HAP-1 (cell line): ENCODE data around the gene HES3.

Experiments used
- DNase-seq, 2 experiments: peaks; one replicate each; pipeline ENCODE4 v3.0.0-alpha.2; 2016 to 2020; ENCODE audit warnings: low spot score in 2 of 2
- H3K27me3 ChIP-seq: fragments of 250-450 bp; sonication (Bioruptor Pico); 2 replicates; pipeline ENCODE4 v1.5.1; 2020; ENCODE audit warnings: low read depth, mild to moderate bottlenecking, moderate library complexity
- H3K36me3 ChIP-seq: fragments of 250-450 bp; sonication (Bioruptor Pico); replicated peaks from 2 replicates; pipeline ENCODE4 v1.5.1; 2020; ENCODE audit warnings: mild to moderate bottlenecking
- H3K4me1 ChIP-seq: fragments of 250-450 bp; sonication (Bioruptor Pico); 2 replicates; pipeline ENCODE4 v1.5.1; 2020; ENCODE audit warnings: mild to moderate bottlenecking
- H3K4me3 ChIP-seq: fragments of 250-450 bp; sonication (Bioruptor Pico); 2 replicates; pipeline ENCODE4 v1.5.1; 2020; ENCODE audit warnings: mild to moderate bottlenecking, moderate library complexity
- H3K9me3 ChIP-seq: fragments of 250-450 bp; sonication (Bioruptor Pico); 2 replicates; pipeline ENCODE4 v1.5.1; 2020; ENCODE audit warnings: mild to moderate bottlenecking, moderate library complexity
- in situ Hi-C: fragments of 300-500 bp; cut with MboI; formaldehyde crosslinking; loops from 3 replicates; pipeline ENCODE4 v1.14.3; 2020; ENCODE audit warnings: low sequenced_read_pairs, inconsistent platforms, mixed read lengths

The HES3 gene

GRCh38 chr1:6269720-6270400, 25.9 kb downstream of the HES3 start:
- in situ Hi-C loops: no loop called here
- DNase-seq: no peak
- Histone ChIP-seq H3K36me3 (peaks cover 10% of the 10 kb centered on the region), H3K4me3 (no peak overlapping the region), H3K9me3 (no peaks in the 10 kb centered on the region), H3K27me3 (no peaks in the 10 kb centered on the region), H3K4me1 (no peaks in the 10 kb centered on the region)

GRCh38 chr1:6270401-6270800, 26.4 kb downstream of the HES3 start:
- Histone ChIP-seq H3K4me1 (no peaks in the 10 kb centered on the region), H3K9me3 (no peaks in the 10 kb centered on the region), H3K36me3 (peaks cover 10% of the 10 kb centered on the region), H3K4me3 (no peak overlapping the region), H3K27me3 (no peaks in the 10 kb centered on the region)
- no peak for DNase-seq
- in situ Hi-C loops: no loop called here

GRCh38 chr1:6271006-6271405, 27.0 kb downstream of the HES3 start:
- H3K27me3 ChIP-seq: no peaks in the 10 kb centered on the region
- H3K4me3 ChIP-seq: no peak overlapping the region
- no peak for DNase-seq
- H3K4me1 ChIP-seq: no peaks in the 10 kb centered on the region
- in situ Hi-C loops: no loop called here
- H3K9me3 ChIP-seq: no peaks in the 10 kb centered on the region
- peaks cover 10% of the 10 kb centered on the region for H3K36me3 ChIP-seq

- Histone ChIP-seq H3K36me3 (peaks cover 10% of the 10 kb centered on the region), H3K4me1 (no peaks in the 10 kb centered on the region), H3K4me3 (no peak overlapping the region), H3K9me3 (no peaks in the 10 kb centered on the region), H3K27me3 (no peaks in the 10 kb centered on the region)
- in situ Hi-C loops: no loop called here
- DNase-seq: no peak
Measured at GRCh38 chr1:6271554-6271953, 27.6 kb downstream of the HES3 start.

DNA sequence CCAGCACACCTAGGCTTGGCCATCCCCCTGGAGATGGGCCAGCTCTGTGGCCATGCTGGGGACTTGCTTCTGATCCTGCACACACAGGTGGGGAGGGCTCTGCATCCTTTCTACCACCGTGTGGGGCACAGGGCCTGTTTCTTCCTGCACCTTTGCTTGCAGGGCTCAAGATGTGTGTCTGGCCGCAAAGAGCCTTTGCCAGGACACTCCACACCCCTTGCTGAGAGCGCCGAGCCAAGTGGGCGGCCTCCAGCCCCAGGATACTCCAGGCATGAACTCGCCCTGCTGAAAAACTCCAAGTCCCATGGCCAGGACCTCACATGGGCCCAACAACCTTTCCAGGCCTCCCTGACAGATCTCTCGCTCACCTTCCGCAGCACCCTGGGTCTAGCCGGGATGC, 28.5 kb downstream of the HES3 start:
- Histone ChIP-seq H3K9me3 (no peaks in the 10 kb centered on the region), H3K4me1 (no peaks in the 10 kb centered on the region), H3K36me3 (peaks cover 10% of the 10 kb centered on the region), H3K4me3 (no peak overlapping the region), H3K27me3 (no peaks in the 10 kb centered on the region)
- no peak for DNase-seq
- in situ Hi-C loops: no loop called here

GRCh38 chr1:6272868-6273267, 28.9 kb downstream of the HES3 start:
- no peaks in the 10 kb centered on the region for H3K27me3 ChIP-seq
- H3K4me3 ChIP-seq: no peak overlapping the region
- H3K9me3 ChIP-seq: no peaks in the 10 kb centered on the region
- no peaks in the 10 kb centered on the region for H3K4me1 ChIP-seq
- no peak for DNase-seq
- in situ Hi-C loops: no loop called here
- peaks cover 10% of the 10 kb centered on the region for H3K36me3 ChIP-seq

DNA sequence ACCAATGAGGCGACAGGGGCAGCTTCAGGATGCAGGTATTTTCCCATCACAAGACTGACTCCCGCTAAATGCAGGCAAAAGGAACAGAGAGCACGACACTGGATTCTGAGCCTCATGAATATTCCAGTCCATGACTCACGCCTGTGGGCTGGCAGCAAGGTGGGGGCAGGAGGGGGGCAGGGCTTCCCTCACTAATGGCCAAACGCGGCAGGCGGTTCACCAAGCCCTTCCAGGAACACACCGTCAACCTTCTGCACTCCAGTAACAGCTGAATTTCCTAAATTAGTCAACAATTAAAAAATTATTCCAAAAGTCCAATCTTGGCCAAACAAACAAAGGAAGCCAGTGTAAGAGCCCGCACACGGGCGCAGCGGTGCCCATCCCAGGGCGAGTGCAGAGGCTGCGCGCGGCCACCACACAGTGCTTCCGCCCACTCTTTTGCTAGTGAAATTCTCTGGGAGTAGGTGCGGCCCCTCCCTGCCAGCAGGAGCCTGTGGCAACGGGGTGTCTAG, 29.5 kb downstream of the HES3 start:
- H3K36me3 ChIP-seq: peaks cover 10% of the 10 kb centered on the region
- H3K9me3 ChIP-seq: no peaks in the 10 kb centered on the region
- no peaks in the 10 kb centered on the region for H3K27me3 ChIP-seq
- in situ Hi-C loops: no loop called here
- H3K4me1 ChIP-seq: no peaks in the 10 kb centered on the region
- no peak overlapping the region for H3K4me3 ChIP-seq
- peak in 1 of 2 experiments; percentile 56 for DNase-seq

DNA sequence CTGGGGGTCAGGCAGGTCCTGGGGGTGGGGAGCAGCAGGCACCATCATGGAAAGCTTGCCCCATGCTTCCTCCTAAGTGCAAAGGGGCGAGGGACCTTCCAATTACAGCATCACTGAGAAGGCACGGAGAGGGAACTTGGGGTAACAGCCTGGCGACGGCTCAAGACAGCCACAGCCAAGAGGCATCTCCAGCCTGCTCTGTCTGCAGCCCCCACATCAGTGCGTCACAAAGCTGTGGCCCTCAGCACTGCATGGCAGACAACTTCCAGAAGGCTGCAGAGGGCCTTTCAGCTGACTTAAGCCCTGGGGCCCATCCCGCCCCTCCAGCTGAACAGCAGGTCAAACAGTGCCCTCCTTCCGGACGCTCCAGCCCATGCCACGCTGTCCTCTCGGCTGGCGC, 30.1 kb downstream of the HES3 start:
- H3K4me1 ChIP-seq: no peaks in the 10 kb centered on the region
- H3K9me3 ChIP-seq: no peaks in the 10 kb centered on the region
- H3K27me3 ChIP-seq: no peaks in the 10 kb centered on the region
- H3K4me3 ChIP-seq: no peak overlapping the region
- H3K36me3 ChIP-seq: peaks cover 10% of the 10 kb centered on the region
- DNase-seq: no peak
- in situ Hi-C loops: no loop called here

GRCh38 chr1:6274622-6275139, 30.7 kb downstream of the HES3 start:
- H3K4me3 ChIP-seq: no peak overlapping the region
- no peaks in the 10 kb centered on the region for H3K27me3 ChIP-seq
- peaks cover 10% of the 10 kb centered on the region for H3K36me3 ChIP-seq
- H3K4me1 ChIP-seq: no peaks in the 10 kb centered on the region
- H3K9me3 ChIP-seq: no peaks in the 10 kb centered on the region
- in situ Hi-C loops: no loop called here
- no peak for DNase-seq

DNA sequence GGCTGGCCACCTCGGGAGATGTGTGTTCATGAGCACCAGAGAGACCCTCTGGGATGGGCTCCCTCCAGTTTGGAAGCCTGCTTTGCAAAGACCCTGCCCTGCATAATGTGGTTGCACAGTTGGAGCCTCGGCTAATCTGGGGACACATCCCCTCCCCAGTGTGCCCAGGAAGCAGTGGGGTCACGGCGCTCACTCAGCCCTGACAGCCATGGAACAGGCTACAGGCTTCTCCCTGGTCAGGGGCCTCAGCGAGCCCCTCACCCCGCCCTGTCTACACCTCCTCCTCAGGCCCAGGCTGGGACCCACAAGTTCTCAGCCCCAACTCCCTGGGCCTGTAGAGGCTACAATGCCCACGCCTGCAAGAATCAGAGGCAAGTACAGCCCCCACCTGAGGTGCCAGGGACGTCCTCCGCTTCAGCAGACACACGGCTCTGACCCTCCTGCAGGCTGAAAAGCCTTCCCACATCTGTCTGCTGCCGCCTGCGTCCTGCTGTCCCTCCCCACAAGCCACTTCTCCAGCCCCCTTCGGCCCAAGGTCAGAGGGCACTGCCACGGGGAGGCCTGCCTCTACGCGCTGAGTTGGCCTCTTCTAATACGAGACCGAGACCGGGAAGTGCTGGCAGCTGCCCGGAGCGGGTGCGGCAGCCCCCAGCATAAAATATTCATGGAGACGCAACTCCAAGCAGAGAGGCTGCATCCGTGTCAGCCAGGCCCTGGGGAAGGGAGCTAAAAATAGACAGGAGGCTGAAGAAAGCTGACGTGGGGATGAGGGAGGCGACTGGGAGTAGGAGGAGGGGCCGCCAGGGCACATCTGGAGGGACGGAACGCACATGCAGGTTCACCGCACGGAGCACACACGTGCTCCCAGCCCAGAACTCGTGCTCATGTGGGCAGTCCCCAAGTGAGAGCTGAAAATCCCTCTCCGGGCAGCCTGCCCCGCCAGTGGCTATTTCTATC, 32.1 kb downstream of the HES3 start:
- H3K4me3 ChIP-seq: no peak overlapping the region
- H3K27me3 ChIP-seq: no peaks in the 10 kb centered on the region
- in situ Hi-C loops: no loop called here
- no peaks in the 10 kb centered on the region for H3K9me3 ChIP-seq
- peaks cover 14% of the 10 kb centered on the region for H3K36me3 ChIP-seq
- no peak for DNase-seq
- H3K4me1 ChIP-seq: no peaks in the 10 kb centered on the region

DNA sequence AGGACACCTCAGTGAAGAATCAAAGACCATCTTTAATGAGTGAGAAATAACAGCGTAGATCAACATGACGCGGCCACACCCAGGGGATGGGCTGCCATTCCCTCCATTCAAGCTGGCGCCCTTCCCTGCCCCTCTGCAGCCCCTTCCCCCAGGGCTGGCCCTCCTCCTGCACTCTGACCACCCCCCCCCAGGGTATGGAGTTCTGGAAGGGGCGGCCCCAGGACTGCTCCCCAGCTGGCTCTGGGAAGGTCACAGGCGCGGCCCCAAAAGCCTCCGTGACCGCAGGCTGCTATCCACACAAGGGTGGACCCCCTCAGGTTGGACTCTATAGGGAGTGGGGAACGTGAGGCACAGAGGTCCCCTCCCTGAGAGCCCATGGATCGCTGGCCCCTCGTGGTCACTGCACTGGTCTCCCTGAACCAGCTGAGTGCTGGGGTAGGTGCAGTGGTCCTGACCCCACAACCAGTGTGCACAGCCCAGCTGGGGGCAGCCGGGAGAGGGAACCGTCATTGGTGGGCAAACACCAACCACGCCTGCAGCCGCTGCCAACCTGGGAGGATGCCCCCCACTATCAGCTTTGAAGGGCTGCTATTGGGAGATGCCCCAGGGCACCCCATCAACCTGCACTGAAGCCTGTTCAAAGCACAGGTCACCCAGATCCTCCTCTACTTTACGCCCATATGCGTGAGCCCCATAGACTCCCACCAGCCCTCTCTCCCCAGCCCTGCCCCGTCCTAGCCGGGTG, 33.0 kb downstream of the HES3 start:
- no peak for DNase-seq
- Histone ChIP-seq H3K27me3 (no peaks in the 10 kb centered on the region), H3K4me1 (no peaks in the 10 kb centered on the region), H3K4me3 (no peak overlapping the region), H3K9me3 (no peaks in the 10 kb centered on the region), H3K36me3 (peaks cover 14% of the 10 kb centered on the region)
- in situ Hi-C loops: no loop called here

DNA sequence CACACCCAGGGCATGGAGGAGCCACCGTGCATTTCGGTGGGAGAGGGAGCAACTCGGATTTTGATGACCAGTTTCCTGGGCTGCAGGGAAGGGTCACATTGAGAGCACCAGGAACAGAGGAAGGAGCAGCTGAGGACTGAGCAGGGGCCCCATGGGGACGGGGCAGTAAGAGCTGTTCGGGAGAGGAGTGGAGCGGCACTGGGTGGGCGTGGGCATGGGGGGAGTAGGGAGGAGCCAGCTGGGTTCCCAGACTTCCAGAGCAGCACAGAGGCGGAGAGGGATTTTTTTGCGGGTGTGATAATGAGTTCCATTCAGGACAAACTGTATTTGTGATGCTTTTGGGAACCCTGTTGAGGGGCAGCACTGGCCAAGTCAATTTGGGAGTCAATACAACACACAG, 34.3 kb downstream of the HES3 start:
- no peaks in the 10 kb centered on the region for H3K9me3 ChIP-seq
- DNase-seq: no peak
- in situ Hi-C loops: no loop called here
- H3K4me3 ChIP-seq: no peak overlapping the region
- H3K36me3 ChIP-seq: peaks cover 10% of the 10 kb centered on the region
- no peaks in the 10 kb centered on the region for H3K27me3 ChIP-seq
- no peaks in the 10 kb centered on the region for H3K4me1 ChIP-seq

DNA sequence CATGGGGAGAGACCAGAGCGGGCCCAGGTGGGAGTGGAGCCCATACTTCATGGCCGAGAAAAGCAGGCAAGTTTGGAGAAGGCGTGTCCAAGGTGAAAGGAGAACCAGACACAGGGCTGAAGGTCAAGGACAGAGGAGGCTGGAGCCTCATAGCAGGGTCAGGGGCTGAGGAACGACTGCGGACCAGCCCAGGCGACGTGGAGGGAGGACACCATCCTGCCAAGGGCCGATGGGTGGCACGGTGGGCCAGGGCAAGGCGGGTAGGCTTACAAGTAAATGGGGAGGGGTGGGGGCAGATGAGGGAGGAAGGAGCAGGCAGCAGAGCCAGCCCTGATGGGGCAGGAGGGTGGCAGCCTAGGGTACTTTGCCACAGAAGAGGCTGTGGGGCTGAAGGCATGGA, 35.1 kb downstream of the HES3 start:
- Histone ChIP-seq H3K4me3 (no peak overlapping the region), H3K36me3 (0 out of 2 replicates have a peak, but pooled peaks cover 4% of the 10 kb centered on the region)
- DNase-seq: no peak

More for the DNA sequence above, 35.1 kb downstream of the HES3 start:
- no peaks in the 10 kb centered on the region for H3K27me3 ChIP-seq
- H3K9me3 ChIP-seq: no peaks in the 10 kb centered on the region
- H3K4me1 ChIP-seq: no peaks in the 10 kb centered on the region
- in situ Hi-C loops: no loop called here
